ENCODE results near the gene EEF1A2.

The EEF1A2 gene

GRCh38 chr20:63545814-63546213 lies 46.9 kb upstream of the EEF1A2 start:
- Mint-ChIP-seq H3K4me1 (peaks cover 6% of the 10 kb centered on the region), H3K27ac (no peak overlapping the region), H3K9me3 (no peaks in the 10 kb centered on the region), H3K36me3 (ENCODE audit: low read depth) (no peaks in the 10 kb centered on the region), H3K27me3 (ENCODE audit: low read depth) (peaks cover 24% of the 10 kb centered on the region), H3K4me3 (no peak overlapping the region)
- no peak for TF ChIP-seq CTCF (IDR thresholded peaks at IDR 0.05; ENCODE audit: unreplicated experiment in 3 of 3)

GRCh38 chr20:63544958-63545516 lies 46.2 kb upstream of the EEF1A2 start:
- H3K36me3 Mint-ChIP-seq (ENCODE audit: low read depth), result no peaks in the 10 kb centered on the region
- H3K27me3 Mint-ChIP-seq (ENCODE audit: low read depth), result peaks cover 17% of the 10 kb centered on the region
- peaks cover 6% of the 10 kb centered on the region for H3K4me1 Mint-ChIP-seq
- no peaks in the 10 kb centered on the region for H3K9me3 Mint-ChIP-seq
- H3K27ac Mint-ChIP-seq, result no peak overlapping the region
- TF ChIP-seq CTCF (IDR thresholded peaks at IDR 0.05; ENCODE audit: unreplicated experiment in 3 of 3), result no peak
- no peak overlapping the region for H3K4me3 Mint-ChIP-seq

- Mint-ChIP-seq H3K27ac (no peak overlapping the region), H3K4me1 (peaks cover 6% of the 10 kb centered on the region), H3K36me3 (ENCODE audit: low read depth) (no peaks in the 10 kb centered on the region), H3K27me3 (ENCODE audit: low read depth) (peaks cover 17% of the 10 kb centered on the region), H3K4me3 (no peak overlapping the region), H3K9me3 (no peaks in the 10 kb centered on the region)
- TF ChIP-seq CTCF (IDR thresholded peaks at IDR 0.05; ENCODE audit: unreplicated experiment in 3 of 3), result no peak
Measured at GRCh38 chr20:63544241-63544957, 45.5 kb upstream of the EEF1A2 start.

GRCh38 chr20:63543733-63544132 lies 44.9 kb upstream of the EEF1A2 start:
- no peak for TF ChIP-seq CTCF (IDR thresholded peaks at IDR 0.05; ENCODE audit: unreplicated experiment in 3 of 3)
- Mint-ChIP-seq H3K27ac (peak overlapping the region in 1 of 3 experiments; percentile 12), H3K4me1 (peaks cover 6% of the 10 kb centered on the region), H3K9me3 (no peaks in the 10 kb centered on the region), H3K27me3 (ENCODE audit: low read depth) (peaks cover 16% of the 10 kb centered on the region), H3K36me3 (ENCODE audit: low read depth) (no peaks in the 10 kb centered on the region), H3K4me3 (no peak overlapping the region)

- no peak for TF ChIP-seq CTCF (IDR thresholded peaks at IDR 0.05; ENCODE audit: unreplicated experiment in 3 of 3)
- H3K4me3 Mint-ChIP-seq, result no peak overlapping the region
- H3K9me3 Mint-ChIP-seq, result no peaks in the 10 kb centered on the region
- peaks cover 6% of the 10 kb centered on the region for H3K4me1 Mint-ChIP-seq
- H3K27ac Mint-ChIP-seq, result no peak overlapping the region
- H3K36me3 Mint-ChIP-seq (ENCODE audit: low read depth), result no peaks in the 10 kb centered on the region
- H3K27me3 Mint-ChIP-seq (ENCODE audit: low read depth), result peaks cover 12% of the 10 kb centered on the region
Measured at GRCh38 chr20:63543131-63543530, 44.2 kb upstream of the EEF1A2 start.

- Mint-ChIP-seq H3K4me1 (peaks cover 6% of the 10 kb centered on the region), H3K27me3 (ENCODE audit: low read depth) (peaks cover 12% of the 10 kb centered on the region), H3K9me3 (no peaks in the 10 kb centered on the region), H3K4me3 (no peak overlapping the region), H3K36me3 (ENCODE audit: low read depth) (no peaks in the 10 kb centered on the region), H3K27ac (no peak overlapping the region)
- no peak for TF ChIP-seq CTCF (IDR thresholded peaks at IDR 0.05; ENCODE audit: unreplicated experiment in 3 of 3)
Measured at GRCh38 chr20:63542696-63543095, 43.8 kb upstream of the EEF1A2 start.
